Activated effector memory CD4-positive, alpha-beta T cell treated with anti-CD3 and anti-CD28 coated beads, Interleukin-2, amount 50 U/mL, for 16 hours (primary cell): ENCODE measurements around the gene DCAKD.

Experiments
- DNase-seq: peaks from one replicate; pipeline ENCODE4 v3.0.0-alpha.2; 2020

The DCAKD gene

GRCh38 chr17:44998646-44999045 is 52.8 kb downstream of the DCAKD start:
- no peak for DNase-seq

- no peak for DNase-seq
These were observed 53.5 kb downstream of the DCAKD start for GRCh38 chr17:44997733-44998520.

GRCh38 chr17:44996304-44996703 is 55.1 kb downstream of the DCAKD start:
- no peak for DNase-seq

- DNase-seq = no peak
These were observed 55.9 kb downstream of the DCAKD start for GRCh38 chr17:44995436-44996001.

GRCh38 chr17:44992242-44992939 is 59.0 kb downstream of the DCAKD start:
- no peak for DNase-seq

- no peak for DNase-seq
These were observed 60.4 kb downstream of the DCAKD start for GRCh38 chr17:44990994-44991393.

- no peak for DNase-seq
These were observed 61.8 kb downstream of the DCAKD start for GRCh38 chr17:44989552-44990138.

- no peak for DNase-seq
These were observed 63.1 kb downstream of the DCAKD start for GRCh38 chr17:44988044-44988942.

- DNase-seq = no peak
These were observed 67.9 kb downstream of the DCAKD start for GRCh38 chr17:44983563-44983962.

- DNase-seq = no peak
These were observed 69.2 kb downstream of the DCAKD start for GRCh38 chr17:44982113-44982702.

- no peak for DNase-seq
These were observed 70.0 kb downstream of the DCAKD start for GRCh38 chr17:44981221-44981968.

GRCh38 chr17:44979426-44979995 is 71.9 kb downstream of the DCAKD start:
- no peak for DNase-seq

- DNase-seq = no peak
These were observed 72.6 kb downstream of the DCAKD start for GRCh38 chr17:44978807-44979206.

- no peak for DNase-seq
These were observed 73.5 kb downstream of the DCAKD start for GRCh38 chr17:44977814-44978550.

GRCh38 chr17:44977065-44977464 is 74.4 kb downstream of the DCAKD start:
- no peak for DNase-seq

- no peak for DNase-seq
These were observed 75.2 kb downstream of the DCAKD start for GRCh38 chr17:44976206-44976605.
